ENCODE results near the gene SNUPN. TPM values are rescaled to one million over a fixed set of nuclear protein-coding genes. Genes with fewer than 3 reads are reported as not detected.
A peak's percentile ranks its signal among the peaks of the same experiment; 100 is the strongest.

SNUPN gene
- total and polyA plus RNA-seq, 10 of the 15 experiments (the other 5 are each of a cell fraction or from before 2014, with no cell fraction given), result 19.0 to 50.3 (median 32.5) TPM

DNA sequence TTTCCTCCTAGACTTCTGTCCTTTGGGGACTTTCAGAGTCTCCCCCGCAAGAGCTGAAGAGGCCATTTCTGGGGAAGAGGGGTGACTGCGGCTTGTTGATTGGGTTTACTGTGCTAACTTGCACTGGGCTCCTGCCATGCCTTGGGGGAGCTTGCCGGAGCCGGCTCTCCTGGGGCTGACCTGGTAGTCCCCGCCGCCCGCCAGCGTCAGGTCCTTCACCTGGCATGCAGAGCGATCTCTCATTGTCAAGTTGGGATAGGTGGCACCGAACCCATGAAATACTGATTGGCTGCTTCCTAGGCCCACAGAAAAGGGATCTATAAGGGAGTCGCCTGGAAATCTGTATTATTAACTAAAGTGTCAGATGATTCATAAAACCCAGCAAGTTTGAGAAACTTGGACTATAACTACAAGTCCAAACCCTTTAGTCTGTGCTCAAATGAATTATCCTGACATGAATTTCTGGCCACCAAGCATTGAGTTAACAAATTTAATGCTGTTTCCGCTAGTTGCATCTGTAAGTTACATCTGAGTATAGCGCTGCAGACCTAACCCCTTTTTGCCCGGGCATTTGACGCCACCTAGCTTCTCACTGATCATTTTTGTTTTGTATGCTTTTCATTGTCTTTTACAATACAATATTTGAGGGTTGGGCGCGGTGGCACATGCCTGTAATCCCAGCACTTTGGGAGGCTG lies 15.1 kb upstream of the SNUPN start (continued):
- no peak for TF ChIP-seq IKZF1 (conservative IDR thresholded peaks at IDR 0.05)
- peak; percentile 32; the same call in 1 of the 2 replicates for TF ChIP-seq SIN3A (IDR thresholded peaks at IDR 0.05; ENCODE audit: low read depth, low read length)
- TF ChIP-seq, protein P1, sequence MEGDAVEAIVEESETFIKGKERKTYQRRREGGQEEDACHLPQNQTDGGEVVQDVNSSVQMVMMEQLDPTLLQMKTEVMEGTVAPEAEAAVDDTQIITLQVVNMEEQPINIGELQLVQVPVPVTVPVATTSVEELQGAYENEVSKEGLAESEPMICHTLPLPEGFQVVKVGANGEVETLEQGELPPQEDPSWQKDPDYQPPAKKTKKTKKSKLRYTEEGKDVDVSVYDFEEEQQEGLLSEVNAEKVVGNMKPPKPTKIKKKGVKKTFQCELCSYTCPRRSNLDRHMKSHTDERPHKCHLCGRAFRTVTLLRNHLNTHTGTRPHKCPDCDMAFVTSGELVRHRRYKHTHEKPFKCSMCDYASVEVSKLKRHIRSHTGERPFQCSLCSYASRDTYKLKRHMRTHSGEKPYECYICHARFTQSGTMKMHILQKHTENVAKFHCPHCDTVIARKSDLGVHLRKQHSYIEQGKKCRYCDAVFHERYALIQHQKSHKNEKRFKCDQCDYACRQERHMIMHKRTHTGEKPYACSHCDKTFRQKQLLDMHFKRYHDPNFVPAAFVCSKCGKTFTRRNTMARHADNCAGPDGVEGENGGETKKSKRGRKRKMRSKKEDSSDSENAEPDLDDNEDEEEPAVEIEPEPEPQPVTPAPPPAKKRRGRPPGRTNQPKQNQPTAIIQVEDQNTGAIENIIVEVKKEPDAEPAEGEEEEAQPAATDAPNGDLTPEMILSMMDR (IDR thresholded peaks at IDR 0.05 in 2 of 3, conservative IDR thresholded peaks at IDR 0.05 in 1 of 3; ENCODE audit: control insufficient read depth in 2 of 3, extremely low read depth in 1 of 3, insufficient read depth in 1 of 3, low read depth in 3 of 3, low read length in 3 of 3), result peak; percentile 36 to 74 (median 43); a peak in 5 of 6 replicates
- no peak for TF ChIP-seq TARDBP (IDR thresholded peaks at IDR 0.05; ENCODE audit: borderline replicate concordance)
- TF ChIP-seq, protein P2, sequence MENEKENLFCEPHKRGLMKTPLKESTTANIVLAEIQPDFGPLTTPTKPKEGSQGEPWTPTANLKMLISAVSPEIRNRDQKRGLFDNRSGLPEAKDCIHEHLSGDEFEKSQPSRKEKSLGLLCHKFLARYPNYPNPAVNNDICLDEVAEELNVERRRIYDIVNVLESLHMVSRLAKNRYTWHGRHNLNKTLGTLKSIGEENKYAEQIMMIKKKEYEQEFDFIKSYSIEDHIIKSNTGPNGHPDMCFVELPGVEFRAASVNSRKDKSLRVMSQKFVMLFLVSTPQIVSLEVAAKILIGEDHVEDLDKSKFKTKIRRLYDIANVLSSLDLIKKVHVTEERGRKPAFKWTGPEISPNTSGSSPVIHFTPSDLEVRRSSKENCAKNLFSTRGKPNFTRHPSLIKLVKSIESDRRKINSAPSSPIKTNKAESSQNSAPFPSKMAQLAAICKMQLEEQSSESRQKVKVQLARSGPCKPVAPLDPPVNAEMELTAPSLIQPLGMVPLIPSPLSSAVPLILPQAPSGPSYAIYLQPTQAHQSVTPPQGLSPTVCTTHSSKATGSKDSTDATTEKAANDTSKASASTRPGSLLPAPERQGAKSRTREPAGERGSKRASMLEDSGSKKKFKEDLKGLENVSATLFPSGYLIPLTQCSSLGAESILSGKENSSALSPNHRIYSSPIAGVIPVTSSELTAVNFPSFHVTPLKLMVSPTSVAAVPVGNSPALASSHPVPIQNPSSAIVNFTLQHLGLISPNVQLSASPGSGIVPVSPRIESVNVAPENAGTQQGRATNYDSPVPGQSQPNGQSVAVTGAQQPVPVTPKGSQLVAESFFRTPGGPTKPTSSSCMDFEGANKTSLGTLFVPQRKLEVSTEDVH (IDR thresholded peaks at IDR 0.05; ENCODE audit: low read depth, partially characterized antibody), result no peak
- peak; percentile 12 for TF ChIP-seq SMAD1 (IDR thresholded peaks at IDR 0.05; ENCODE audit: low read depth, partially characterized antibody)
- TF ChIP-seq NFYB (IDR thresholded peaks at IDR 0.05; ENCODE audit: insufficient read depth, low read depth, low read length), result no peak; the same call in 1 of the 2 replicates
- no peak for TF ChIP-seq NRF1 (conservative IDR thresholded peaks at IDR 0.05; ENCODE audit: low read depth, low read length)
- no peak for TF ChIP-seq RUNX3 (IDR thresholded peaks at IDR 0.05; ENCODE audit: low read length)
- peak; percentile 34; the same call in 1 of the 2 replicates for TF ChIP-seq MTA3 (IDR thresholded peaks at IDR 0.05; ENCODE audit: borderline replicate concordance, low read length)
- 0 out of 2 replicates have a peak, but pooled peaks have one; percentile 21 for TF ChIP-seq JUNB (IDR thresholded peaks at IDR 0.05)
- TF ChIP-seq RCOR1 (conservative IDR thresholded peaks at IDR 0.05; ENCODE audit: low read depth, low read length), result no peak
- TF ChIP-seq PAX8 (IDR thresholded peaks at IDR 0.05), result no peak
- TF ChIP-seq, protein P3, sequence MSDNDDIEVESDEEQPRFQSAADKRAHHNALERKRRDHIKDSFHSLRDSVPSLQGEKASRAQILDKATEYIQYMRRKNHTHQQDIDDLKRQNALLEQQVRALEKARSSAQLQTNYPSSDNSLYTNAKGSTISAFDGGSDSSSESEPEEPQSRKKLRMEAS (IDR thresholded peaks at IDR 0.05; ENCODE audit: low read depth, low read length), result no peak
- TF ChIP-seq PAX5 (IDR thresholded peaks at IDR 0.05; ENCODE audit: borderline replicate concordance, low read depth, low read length), result no peak
- TF ChIP-seq, protein P4, sequence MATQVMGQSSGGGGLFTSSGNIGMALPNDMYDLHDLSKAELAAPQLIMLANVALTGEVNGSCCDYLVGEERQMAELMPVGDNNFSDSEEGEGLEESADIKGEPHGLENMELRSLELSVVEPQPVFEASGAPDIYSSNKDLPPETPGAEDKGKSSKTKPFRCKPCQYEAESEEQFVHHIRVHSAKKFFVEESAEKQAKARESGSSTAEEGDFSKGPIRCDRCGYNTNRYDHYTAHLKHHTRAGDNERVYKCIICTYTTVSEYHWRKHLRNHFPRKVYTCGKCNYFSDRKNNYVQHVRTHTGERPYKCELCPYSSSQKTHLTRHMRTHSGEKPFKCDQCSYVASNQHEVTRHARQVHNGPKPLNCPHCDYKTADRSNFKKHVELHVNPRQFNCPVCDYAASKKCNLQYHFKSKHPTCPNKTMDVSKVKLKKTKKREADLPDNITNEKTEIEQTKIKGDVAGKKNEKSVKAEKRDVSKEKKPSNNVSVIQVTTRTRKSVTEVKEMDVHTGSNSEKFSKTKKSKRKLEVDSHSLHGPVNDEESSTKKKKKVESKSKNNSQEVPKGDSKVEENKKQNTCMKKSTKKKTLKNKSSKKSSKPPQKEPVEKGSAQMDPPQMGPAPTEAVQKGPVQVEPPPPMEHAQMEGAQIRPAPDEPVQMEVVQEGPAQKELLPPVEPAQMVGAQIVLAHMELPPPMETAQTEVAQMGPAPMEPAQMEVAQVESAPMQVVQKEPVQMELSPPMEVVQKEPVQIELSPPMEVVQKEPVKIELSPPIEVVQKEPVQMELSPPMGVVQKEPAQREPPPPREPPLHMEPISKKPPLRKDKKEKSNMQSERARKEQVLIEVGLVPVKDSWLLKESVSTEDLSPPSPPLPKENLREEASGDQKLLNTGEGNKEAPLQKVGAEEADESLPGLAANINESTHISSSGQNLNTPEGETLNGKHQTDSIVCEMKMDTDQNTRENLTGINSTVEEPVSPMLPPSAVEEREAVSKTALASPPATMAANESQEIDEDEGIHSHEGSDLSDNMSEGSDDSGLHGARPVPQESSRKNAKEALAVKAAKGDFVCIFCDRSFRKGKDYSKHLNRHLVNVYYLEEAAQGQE (IDR thresholded peaks at IDR 0.05; ENCODE audit: low read depth, low read length), result no peak
- TF ChIP-seq, protein P5, sequence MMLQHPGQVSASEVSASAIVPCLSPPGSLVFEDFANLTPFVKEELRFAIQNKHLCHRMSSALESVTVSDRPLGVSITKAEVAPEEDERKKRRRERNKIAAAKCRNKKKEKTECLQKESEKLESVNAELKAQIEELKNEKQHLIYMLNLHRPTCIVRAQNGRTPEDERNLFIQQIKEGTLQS (IDR thresholded peaks at IDR 0.05; ENCODE audit: borderline replicate concordance, extremely low read depth, low read depth, low read length), result no peak
- TF ChIP-seq BMI1 (IDR thresholded peaks at IDR 0.05; ENCODE audit: borderline replicate concordance), result no peak
- TF ChIP-seq BCL11A (IDR thresholded peaks at IDR 0.05; ENCODE audit: low read depth, low read length), result no peak
- TF ChIP-seq ZNF622 (IDR thresholded peaks at IDR 0.05), result no peak
- no peak for TF ChIP-seq TAF1 (IDR thresholded peaks at IDR 0.05; ENCODE audit: borderline replicate concordance, low read depth, low read length)
- TF ChIP-seq HDAC2 (IDR thresholded peaks at IDR 0.05), result no peak
